ENCODE data around the gene ANKRD55.
"Not testable (repeated sequence)": the region's sequence is repeated elsewhere in the genome, so short reads cannot be mapped to it uniquely, and the experiment has no call there.

The ANKRD55 gene

GRCh38 chr5:56246769-56247168, 13.6 kb upstream of the ANKRD55 start:
- DNase-seq (ENCODE audit: low read depth), result no peak
- no peak overlapping the region for H3K4me3 ChIP-seq (ENCODE audit: control insufficient read depth, low read depth, low read length)
- no peak for TF ChIP-seq CTCF (IDR thresholded peaks at IDR 0.05; ENCODE audit: control insufficient read depth, insufficient read depth, low read depth, low read length, missing control alignments)

GRCh38 chr5:56245481-56245880, 12.4 kb upstream of the ANKRD55 start:
- DNase-seq (ENCODE audit: low read depth), result no peak
- no peak for TF ChIP-seq CTCF (IDR thresholded peaks at IDR 0.05; ENCODE audit: control insufficient read depth, insufficient read depth, low read depth, low read length, missing control alignments)
- no peak overlapping the region for H3K4me3 ChIP-seq (ENCODE audit: control insufficient read depth, low read depth, low read length)

- no peak for DNase-seq (ENCODE audit: low read depth)
- no peak for TF ChIP-seq CTCF (IDR thresholded peaks at IDR 0.05; ENCODE audit: control insufficient read depth, insufficient read depth, low read depth, low read length, missing control alignments)
- no peak overlapping the region for H3K4me3 ChIP-seq (ENCODE audit: control insufficient read depth, low read depth, low read length)
These were observed 11.5 kb upstream of the ANKRD55 start for GRCh38 chr5:56244627-56245026.

- DNase-seq (ENCODE audit: low read depth), result not testable (repeated sequence)
These were observed 9.1 kb upstream of the ANKRD55 start for GRCh38 chr5:56242271-56242670.

GRCh38 chr5:56232538-56232937, 592 bp downstream of the ANKRD55 start:
- TF ChIP-seq CTCF (IDR thresholded peaks at IDR 0.05; ENCODE audit: control insufficient read depth, insufficient read depth, low read depth, low read length, missing control alignments), result no peak
- H3K4me3 ChIP-seq (ENCODE audit: control insufficient read depth, low read depth, low read length), result no peak overlapping the region
- no peak for DNase-seq (ENCODE audit: low read depth)

More at GRCh38 chr5:56242271-56242670, 9.1 kb upstream of the ANKRD55 start:
- not testable (repeated sequence) for H3K4me3 ChIP-seq (ENCODE audit: control insufficient read depth, low read depth, low read length)

- TF ChIP-seq CTCF (IDR thresholded peaks at IDR 0.05; ENCODE audit: control insufficient read depth, insufficient read depth, low read depth, low read length, missing control alignments), result no peak
- no peak overlapping the region for H3K4me3 ChIP-seq (ENCODE audit: control insufficient read depth, low read depth, low read length)
- DNase-seq (ENCODE audit: low read depth), result no peak
These were observed 2.6 kb downstream of the ANKRD55 start for GRCh38 chr5:56230576-56230975.

GRCh38 chr5:56229111-56229510, 4.0 kb downstream of the ANKRD55 start:
- TF ChIP-seq CTCF (IDR thresholded peaks at IDR 0.05; ENCODE audit: control insufficient read depth, insufficient read depth, low read depth, low read length, missing control alignments), result no peak
- no peak overlapping the region for H3K4me3 ChIP-seq (ENCODE audit: control insufficient read depth, low read depth, low read length)
- no peak for DNase-seq (ENCODE audit: low read depth)
